Activated naive CD4-positive, alpha-beta T cell treated with anti-CD3 and anti-CD28 coated beads, Interleukin-2, amount 10 ng/mL, durations not matched to agents 7 days and 5 days (primary cell): ENCODE data around the gene UBXN2A.
A peak's percentile ranks its signal among the peaks of the same experiment; 100 is the strongest.
"Not testable (repeated sequence)": the region's sequence is repeated elsewhere in the genome, so short reads cannot be mapped to it uniquely, and the experiment has no call there.

ENCODE experiments used
- CTCF ChIA-PET: fragments of 350-600 bp; sonication (Branson Sonifier 250); formaldehyde crosslinking; loops from one replicate; lab custom pipeline; 2021; ENCODE audit warnings: antibody characterized with exemption; lab: Charles Lee
- DNase-seq: peaks from one replicate; pipeline ENCODE4 v3.0.0-alpha.2; 2020
- H3K27ac Mint-ChIP-seq: one replicate; pipeline ENCODE4 v1.8.0; 2021; ENCODE audit warnings: mild to moderate bottlenecking, moderate library complexity, mixed read lengths
- H3K27me3 Mint-ChIP-seq: one replicate; pipeline ENCODE4 v1.8.0; 2021; ENCODE audit warnings: mild to moderate bottlenecking, mixed read lengths
- H3K36me3 Mint-ChIP-seq: one replicate; pipeline ENCODE4 v1.8.0; 2021; ENCODE audit warnings: mixed read lengths
- H3K4me1 Mint-ChIP-seq: one replicate; pipeline ENCODE4 v1.8.0; 2021; ENCODE audit warnings: mixed read lengths
- H3K4me3 Mint-ChIP-seq: one replicate; pipeline ENCODE4 v1.8.0; 2021; ENCODE audit warnings: mild to moderate bottlenecking, moderate library complexity, mixed read lengths
- H3K9me3 Mint-ChIP-seq: one replicate; pipeline ENCODE4 v1.8.0; 2021; ENCODE audit warnings: mixed read lengths

Gene UBXN2A

DNA sequence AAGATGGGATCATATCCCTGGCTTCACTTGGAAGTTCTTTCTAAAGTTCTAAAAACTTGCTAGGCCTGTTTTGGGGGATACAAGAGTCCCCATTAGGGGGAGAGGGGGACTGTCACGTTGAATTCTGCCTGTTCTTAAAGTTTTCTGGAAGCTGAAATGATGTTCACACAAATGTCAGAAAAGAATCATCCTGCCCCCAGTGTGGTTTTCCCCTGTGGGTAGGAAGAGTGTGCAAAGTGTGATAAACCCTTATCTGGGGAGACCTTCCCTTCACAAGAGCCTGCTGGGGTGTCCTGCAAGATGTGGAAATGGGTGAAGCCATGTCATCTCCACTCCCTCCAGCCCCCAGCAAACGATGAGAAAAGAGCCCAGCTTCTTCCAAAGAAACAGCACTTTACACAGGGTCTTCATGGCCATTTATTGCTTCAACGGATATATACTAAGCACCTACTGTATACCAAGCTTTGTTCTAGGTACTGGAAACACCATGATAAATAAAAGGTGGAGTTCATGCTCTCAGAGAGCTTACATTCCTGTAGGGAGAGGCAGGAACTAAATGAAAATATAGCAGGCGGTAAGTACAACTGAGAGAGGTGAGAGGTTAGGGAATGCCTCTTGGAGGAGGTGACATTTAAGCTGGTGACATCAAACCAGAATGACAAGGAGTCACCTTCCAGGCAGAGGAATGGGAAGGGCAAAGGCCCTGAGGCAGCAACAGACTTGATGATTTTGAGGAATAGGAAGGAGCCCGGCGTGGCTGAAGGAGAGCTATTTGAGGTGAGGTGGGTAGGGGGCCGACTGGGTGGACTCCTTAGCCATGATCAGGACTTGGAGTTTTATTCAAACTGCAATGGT is 71.2 kb downstream of the UBXN2A start:
- CTCF ChIA-PET: no interaction called here
- no peak overlapping the region for H3K4me3 Mint-ChIP-seq

GRCh38 chr2:24012521-24013188 is 72.4 kb downstream of the UBXN2A start:
- Mint-ChIP-seq H3K4me1 (peaks cover 2% of the 10 kb centered on the region), H3K9me3 (no peaks in the 10 kb centered on the region), H3K27me3 (peaks cover 55% of the 10 kb centered on the region), H3K4me3 (no peak overlapping the region), H3K36me3 (no peaks in the 10 kb centered on the region), H3K27ac (no peak overlapping the region)
- CTCF ChIA-PET: no interaction called here
- DNase-seq: no peak

More for the DNA sequence above, 71.2 kb downstream of the UBXN2A start:
- Mint-ChIP-seq H3K9me3 (no peaks in the 10 kb centered on the region), H3K27ac (no peak overlapping the region), H3K4me1 (peaks cover 2% of the 10 kb centered on the region), H3K27me3 (peaks cover 55% of the 10 kb centered on the region), H3K36me3 (no peaks in the 10 kb centered on the region)
- no peak for DNase-seq

DNA sequence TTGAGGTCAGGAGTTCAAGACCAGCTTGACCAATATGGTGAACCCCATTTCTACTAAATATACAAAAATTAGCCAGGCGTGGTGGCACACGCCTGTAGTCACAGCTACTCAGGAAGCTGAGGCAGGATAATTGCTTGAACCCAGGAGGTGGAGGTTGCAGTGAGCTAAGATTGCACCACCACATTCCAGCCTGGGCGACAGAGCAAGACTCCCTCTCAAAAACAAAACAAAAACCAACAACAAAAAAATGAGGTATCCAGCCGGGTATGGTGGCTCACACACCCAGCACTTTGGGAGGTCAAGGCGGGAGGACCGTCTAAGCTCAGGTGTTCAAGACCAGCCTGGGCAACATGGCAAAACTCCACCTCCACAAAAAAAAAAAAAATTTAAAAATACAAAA is 74.6 kb downstream of the UBXN2A start:
- H3K4me3 Mint-ChIP-seq, DNase-seq, H3K27ac Mint-ChIP-seq, H3K9me3 Mint-ChIP-seq, H3K36me3 Mint-ChIP-seq, H3K4me1 Mint-ChIP-seq, CTCF ChIA-PET: not testable (repeated sequence)
- H3K27me3 Mint-ChIP-seq: peaks cover 38% of the 10 kb centered on the region

DNA sequence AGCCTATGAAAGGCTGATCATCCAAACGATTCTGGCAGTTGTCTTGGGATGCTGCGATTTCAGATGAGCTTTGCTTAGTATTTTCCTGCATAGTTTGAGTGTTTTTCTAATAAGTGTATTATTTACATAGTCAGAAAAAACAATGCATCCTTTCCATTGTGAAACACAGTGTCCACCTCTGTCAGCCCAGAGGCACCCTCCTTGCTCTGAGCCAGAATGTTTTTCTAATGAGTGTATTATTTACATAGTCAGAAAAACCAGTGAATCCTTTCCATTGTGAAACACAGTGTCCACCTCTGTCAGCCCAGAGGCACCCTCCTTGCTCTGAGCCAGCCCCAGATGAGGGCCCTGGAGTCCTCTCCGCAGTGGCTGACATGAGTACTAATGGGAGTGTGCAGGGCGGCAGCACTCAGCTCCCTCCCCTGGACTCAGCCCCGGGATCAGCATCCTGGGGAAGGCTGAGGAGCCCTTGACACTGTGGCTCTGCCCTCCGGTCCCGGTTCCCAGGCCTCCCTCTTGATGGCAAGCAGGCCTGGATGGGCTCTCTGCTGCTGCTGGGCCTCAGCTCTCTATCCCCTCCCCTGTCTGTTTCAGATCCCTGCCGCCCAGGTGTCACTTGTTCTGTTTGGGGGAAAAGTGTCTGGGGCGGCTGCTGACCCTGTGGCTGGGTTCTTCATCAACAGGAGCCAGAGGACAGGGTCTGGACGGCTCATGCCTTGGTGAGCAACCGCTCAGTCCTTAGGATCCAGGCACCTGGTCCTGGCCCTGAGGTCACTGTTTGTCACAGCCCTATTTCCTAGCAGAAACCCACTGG is 75.5 kb downstream of the UBXN2A start:
- no peak overlapping the region for H3K27ac Mint-ChIP-seq
- H3K9me3 Mint-ChIP-seq: no peaks in the 10 kb centered on the region
- peaks cover 29% of the 10 kb centered on the region for H3K27me3 Mint-ChIP-seq
- no peaks in the 10 kb centered on the region for H3K36me3 Mint-ChIP-seq
- H3K4me1 Mint-ChIP-seq: no peaks in the 10 kb centered on the region
- no peak for DNase-seq
- H3K4me3 Mint-ChIP-seq: no peak overlapping the region
- CTCF ChIA-PET: interaction anchor here (0.7 kb wide), 1 partner anchor 289 kb away, joined by 3 read pairs; no protein-coding TSS in a partner anchor

GRCh38 chr2:24016376-24016761 is 76.1 kb downstream of the UBXN2A start:
- Mint-ChIP-seq H3K27ac (no peak overlapping the region), H3K36me3 (no peaks in the 10 kb centered on the region), H3K4me1 (no peaks in the 10 kb centered on the region), H3K4me3 (no peak overlapping the region), H3K9me3 (no peaks in the 10 kb centered on the region), H3K27me3 (peaks cover 23% of the 10 kb centered on the region)
- DNase-seq: no peak
- CTCF ChIA-PET: no interaction called here

DNA sequence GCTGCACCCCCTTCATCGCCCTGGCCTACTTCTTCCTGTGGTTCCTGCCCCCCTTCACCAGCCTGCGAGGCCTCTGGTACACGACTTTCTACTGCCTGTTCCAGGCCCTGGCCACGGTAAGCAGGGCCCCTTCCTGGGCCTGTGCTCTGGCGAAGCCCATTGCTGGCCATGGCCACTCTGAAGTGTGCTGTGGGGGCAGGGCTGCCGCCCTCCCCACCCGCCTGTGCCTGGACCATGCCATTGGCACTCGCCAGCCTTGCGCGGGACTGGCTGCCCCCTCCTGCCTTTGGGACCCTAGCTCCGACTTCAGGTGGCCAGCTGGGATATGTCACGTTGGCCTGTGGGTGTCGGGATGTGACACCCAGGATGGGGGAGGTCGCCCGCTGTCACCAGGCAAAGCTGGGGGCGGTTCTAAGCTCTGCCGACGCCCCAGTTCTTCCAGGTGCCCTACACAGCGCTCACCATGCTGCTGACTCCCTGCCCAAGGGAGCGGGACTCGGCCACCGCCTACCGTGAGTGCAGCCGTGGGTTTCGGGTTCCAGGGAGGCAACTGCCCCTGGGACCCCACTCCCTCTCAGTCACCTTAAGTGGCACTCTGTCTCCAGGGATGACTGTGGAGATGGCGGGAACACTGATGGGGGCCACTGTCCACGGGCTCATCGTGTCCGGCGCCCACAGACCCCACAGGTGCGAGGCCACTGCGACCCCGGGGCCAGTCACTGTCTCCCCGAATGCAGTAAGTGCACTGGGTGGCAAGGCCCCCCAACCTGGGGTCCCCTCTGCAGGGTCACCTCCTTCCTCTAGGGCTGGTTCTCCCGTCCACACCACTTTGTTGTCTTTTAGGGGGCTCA is 76.8 kb downstream of the UBXN2A start:
- DNase-seq: no peak
- Mint-ChIP-seq H3K4me3 (no peak overlapping the region), H3K27ac (no peak overlapping the region), H3K9me3 (no peaks in the 10 kb centered on the region), H3K36me3 (no peaks in the 10 kb centered on the region), H3K27me3 (peaks cover 16% of the 10 kb centered on the region), H3K4me1 (no peaks in the 10 kb centered on the region)
- CTCF ChIA-PET: no interaction called here

GRCh38 chr2:24017711-24018110 is 77.4 kb downstream of the UBXN2A start:
- no peak overlapping the region for H3K27ac Mint-ChIP-seq
- peaks cover 3% of the 10 kb centered on the region for H3K36me3 Mint-ChIP-seq
- DNase-seq: no peak
- H3K4me3 Mint-ChIP-seq: no peak overlapping the region
- H3K27me3 Mint-ChIP-seq: peaks cover 10% of the 10 kb centered on the region
- CTCF ChIA-PET: no interaction called here
- no peaks in the 10 kb centered on the region for H3K9me3 Mint-ChIP-seq
- no peaks in the 10 kb centered on the region for H3K4me1 Mint-ChIP-seq

DNA sequence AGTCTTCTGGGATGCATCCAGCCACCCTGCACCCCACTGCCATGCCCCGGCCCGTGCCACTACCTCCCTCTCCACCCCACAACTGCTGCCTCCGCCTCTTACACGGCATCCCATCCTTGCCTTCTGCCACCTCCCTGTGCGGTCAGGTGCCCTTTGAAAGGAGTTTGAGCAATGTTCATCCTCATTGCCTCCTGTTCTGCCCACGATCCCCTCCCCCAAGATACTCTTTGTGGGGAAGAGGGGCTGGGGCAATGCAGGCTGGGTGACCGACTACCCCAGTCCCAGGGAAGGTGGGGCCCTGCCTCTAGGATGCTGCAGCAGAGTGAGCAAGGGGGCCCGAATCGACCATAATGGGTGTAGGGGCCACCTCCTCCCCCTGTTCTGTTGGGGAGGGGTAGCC is 78.0 kb downstream of the UBXN2A start:
- no peak overlapping the region for H3K27ac Mint-ChIP-seq
- H3K4me3 Mint-ChIP-seq: no peak overlapping the region
- H3K9me3 Mint-ChIP-seq: no peaks in the 10 kb centered on the region
- CTCF ChIA-PET: no interaction called here
- DNase-seq: no peak
- H3K36me3 Mint-ChIP-seq: peaks cover 3% of the 10 kb centered on the region
- no peaks in the 10 kb centered on the region for H3K4me1 Mint-ChIP-seq
- peaks cover 4% of the 10 kb centered on the region for H3K27me3 Mint-ChIP-seq

DNA sequence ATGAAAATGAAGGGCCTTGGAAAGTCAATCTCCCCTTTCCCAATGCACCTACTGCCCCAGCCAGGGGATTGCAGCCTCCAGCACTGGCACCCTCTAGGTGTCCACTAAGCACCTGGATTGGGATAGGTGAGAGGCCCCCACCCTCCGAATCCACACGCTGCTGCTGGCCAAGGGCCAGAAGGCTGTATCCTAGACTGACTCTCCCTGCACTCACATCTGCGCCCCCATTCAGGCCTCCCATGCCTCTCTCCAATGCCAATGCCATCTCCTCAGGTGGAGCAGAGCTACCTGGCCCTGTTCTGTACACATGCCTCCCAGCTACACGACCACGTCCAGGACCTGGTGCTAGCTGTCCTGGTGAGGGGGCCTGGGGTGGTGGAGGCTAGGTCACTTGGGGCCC is 79.5 kb downstream of the UBXN2A start:
- Mint-ChIP-seq H3K4me3 (no peak overlapping the region), H3K27me3 (no peaks in the 10 kb centered on the region), H3K9me3 (no peaks in the 10 kb centered on the region), H3K36me3 (peaks cover 7% of the 10 kb centered on the region), H3K27ac (no peak overlapping the region), H3K4me1 (no peaks in the 10 kb centered on the region)
- DNase-seq: no peak
- CTCF ChIA-PET: no interaction called here

GRCh38 chr2:24020244-24020643 is 80.0 kb downstream of the UBXN2A start:
- H3K9me3 Mint-ChIP-seq: no peaks in the 10 kb centered on the region
- H3K36me3 Mint-ChIP-seq: peaks cover 7% of the 10 kb centered on the region
- no peak overlapping the region for H3K4me3 Mint-ChIP-seq
- H3K4me1 Mint-ChIP-seq: no peaks in the 10 kb centered on the region
- DNase-seq: no peak
- H3K27ac Mint-ChIP-seq: no peak overlapping the region
- no peaks in the 10 kb centered on the region for H3K27me3 Mint-ChIP-seq
- CTCF ChIA-PET: no interaction called here

DNA sequence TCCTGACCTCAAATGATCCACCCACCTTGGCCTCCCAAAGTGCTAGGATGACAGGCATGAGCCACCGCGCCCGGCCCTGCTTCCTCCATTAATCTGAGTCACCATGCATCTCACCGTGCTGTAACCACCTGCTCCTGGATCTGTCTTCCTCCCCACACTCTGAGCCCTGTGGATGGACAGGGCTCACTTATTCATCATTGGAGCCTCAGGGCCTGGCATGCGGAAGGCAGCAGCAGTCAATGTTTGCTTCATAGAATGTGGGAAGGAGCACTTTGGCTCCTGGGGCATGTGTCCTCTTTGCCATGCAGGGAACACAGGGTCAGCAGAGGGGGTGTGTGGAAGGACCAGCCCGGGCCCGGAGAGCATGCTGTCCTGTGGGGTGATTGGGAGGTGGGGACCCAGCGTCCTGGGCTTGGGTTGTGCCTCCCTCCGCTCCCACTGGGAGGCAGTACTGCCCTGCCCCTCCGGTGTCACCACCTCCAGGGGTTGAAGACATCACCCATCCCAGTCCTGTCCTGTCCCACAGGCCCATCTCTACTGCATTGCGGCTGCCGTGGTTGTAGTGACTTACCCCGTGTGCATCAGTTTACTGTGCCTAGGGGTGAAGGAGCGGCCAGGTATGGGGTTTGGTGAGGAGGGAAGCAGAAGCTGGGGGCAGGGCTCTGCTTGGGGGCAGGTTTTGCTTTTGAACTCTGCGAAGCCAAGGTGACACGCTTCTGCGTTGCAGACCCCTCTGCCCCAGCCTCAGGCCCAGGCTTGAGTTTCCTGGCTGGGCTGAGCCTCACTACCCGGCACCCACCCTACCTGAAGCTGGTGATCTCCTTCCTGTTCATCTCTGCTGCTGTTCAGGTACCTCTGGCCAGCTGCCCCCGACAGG is 81.1 kb downstream of the UBXN2A start:
- Mint-ChIP-seq H3K36me3 (peaks cover 8% of the 10 kb centered on the region), H3K4me1 (no peaks in the 10 kb centered on the region), H3K27ac (no peak overlapping the region), H3K9me3 (no peaks in the 10 kb centered on the region), H3K27me3 (no peaks in the 10 kb centered on the region), H3K4me3 (no peak overlapping the region)
- DNase-seq: peak; percentile 31
- CTCF ChIA-PET: interaction anchor here (1.2 kb wide), 2 partner anchors 63 to 197 kb away, joined by 3 to 4 read pairs; partner anchors contain the start of gene TP53I3

DNA sequence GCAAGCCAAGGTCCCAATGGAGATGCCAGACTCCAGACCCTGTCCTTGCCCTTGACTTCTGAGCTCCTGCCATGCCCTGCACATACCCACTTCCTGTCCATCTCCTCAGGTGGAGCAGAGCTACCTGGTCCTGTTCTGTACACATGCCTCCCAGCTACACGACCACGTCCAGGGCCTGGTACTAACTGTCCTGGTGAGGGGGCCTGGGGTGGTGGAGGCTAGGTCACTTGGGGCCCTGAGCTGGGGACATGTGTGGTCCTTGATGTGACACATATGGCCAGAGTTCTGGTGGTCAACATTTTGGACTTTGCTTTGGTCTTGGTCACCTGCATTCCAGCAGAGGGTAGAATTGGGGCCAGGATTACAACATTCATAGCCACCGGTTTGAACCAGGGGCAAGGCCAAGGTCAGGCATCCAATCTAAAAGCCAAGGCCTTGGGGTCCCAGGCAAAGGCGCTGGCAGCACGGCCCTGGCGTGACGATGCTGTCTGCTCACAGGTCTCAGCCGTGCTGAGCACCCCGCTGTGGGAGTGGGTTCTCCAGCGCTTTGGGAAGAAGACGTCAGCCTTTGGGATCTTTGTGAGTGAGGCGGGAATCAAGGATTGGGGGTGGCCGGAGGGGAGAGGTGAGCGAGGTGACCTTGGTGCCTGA is 82.2 kb downstream of the UBXN2A start:
- Mint-ChIP-seq H3K9me3 (no peaks in the 10 kb centered on the region), H3K4me1 (no peaks in the 10 kb centered on the region), H3K36me3 (peaks cover 8% of the 10 kb centered on the region), H3K4me3 (no peak overlapping the region), H3K27ac (no peak overlapping the region), H3K27me3 (no peaks in the 10 kb centered on the region)
- no peak for DNase-seq
- CTCF ChIA-PET: interaction anchor here (1.2 kb wide), 2 partner anchors 62 to 198 kb away, joined by 3 to 4 read pairs; partner anchors contain the start of gene TP53I3
